ENCODE data around the gene HOXD8.

The HOXD8 gene

DNA sequence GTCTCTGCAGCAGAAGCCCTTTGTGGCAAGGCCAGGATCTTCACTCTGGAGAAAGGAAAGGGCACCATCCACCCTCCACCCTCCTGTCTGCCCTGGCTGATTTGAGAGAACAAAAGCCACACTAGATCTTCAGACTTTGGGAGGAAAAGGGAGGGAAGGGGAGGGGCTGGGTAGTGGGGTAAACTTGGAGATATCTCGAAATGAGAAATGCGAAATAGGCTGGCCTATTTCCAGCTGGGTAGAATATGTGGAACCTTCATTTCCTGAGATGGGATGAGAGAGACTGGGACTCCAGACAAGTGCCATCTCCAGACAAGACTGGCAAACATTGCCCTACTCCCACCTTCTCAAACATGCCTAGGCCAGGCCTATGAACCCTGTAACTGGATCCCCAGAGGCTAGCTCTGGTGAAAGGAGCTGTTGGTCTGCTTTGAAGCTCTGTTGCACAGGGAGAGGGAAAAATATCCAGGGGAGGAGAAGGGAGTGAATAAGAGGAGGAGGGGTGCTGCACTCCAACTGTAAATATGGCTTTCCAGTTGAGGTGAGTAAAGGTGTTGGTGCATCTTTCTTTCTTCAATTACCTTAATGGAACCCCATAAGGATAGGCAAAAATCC is 28.2 kb upstream of the HOXD8 start:
- TF ChIP-seq, protein P1, sequence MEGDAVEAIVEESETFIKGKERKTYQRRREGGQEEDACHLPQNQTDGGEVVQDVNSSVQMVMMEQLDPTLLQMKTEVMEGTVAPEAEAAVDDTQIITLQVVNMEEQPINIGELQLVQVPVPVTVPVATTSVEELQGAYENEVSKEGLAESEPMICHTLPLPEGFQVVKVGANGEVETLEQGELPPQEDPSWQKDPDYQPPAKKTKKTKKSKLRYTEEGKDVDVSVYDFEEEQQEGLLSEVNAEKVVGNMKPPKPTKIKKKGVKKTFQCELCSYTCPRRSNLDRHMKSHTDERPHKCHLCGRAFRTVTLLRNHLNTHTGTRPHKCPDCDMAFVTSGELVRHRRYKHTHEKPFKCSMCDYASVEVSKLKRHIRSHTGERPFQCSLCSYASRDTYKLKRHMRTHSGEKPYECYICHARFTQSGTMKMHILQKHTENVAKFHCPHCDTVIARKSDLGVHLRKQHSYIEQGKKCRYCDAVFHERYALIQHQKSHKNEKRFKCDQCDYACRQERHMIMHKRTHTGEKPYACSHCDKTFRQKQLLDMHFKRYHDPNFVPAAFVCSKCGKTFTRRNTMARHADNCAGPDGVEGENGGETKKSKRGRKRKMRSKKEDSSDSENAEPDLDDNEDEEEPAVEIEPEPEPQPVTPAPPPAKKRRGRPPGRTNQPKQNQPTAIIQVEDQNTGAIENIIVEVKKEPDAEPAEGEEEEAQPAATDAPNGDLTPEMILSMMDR (conservative IDR thresholded peaks at IDR 0.05; ENCODE audit: low read depth, low read length), result no peak
- no peak for DNase-seq (ENCODE audit: low read depth)
- no peak overlapping the region for H3K4me3 ChIP-seq (ENCODE audit: low read depth, low read length)

DNA sequence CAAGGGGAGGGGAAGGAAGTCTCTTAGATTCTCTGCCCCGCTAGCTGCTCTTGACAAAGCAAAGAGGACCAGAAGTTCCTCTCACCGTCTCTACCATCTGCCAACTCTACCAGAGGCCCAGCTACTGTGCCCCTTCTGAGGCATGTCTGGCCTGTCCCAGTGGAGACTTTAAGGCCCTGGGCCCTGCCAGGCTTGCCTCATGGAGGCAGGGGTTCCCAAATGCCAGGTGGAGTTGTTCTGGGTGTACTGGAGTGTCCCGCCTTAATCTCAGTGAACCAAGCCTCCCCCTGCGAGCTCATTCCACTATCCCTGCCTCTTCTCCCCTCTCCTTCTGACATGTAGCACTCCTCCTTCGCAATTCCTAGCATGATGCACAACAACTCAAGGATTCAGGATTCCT is 27.7 kb upstream of the HOXD8 start:
- DNase-seq (ENCODE audit: low read depth), result no peak
- no peak overlapping the region for H3K4me3 ChIP-seq (ENCODE audit: low read depth, low read length)
- TF ChIP-seq, protein P1 (conservative IDR thresholded peaks at IDR 0.05; ENCODE audit: low read depth, low read length), result no peak

DNA sequence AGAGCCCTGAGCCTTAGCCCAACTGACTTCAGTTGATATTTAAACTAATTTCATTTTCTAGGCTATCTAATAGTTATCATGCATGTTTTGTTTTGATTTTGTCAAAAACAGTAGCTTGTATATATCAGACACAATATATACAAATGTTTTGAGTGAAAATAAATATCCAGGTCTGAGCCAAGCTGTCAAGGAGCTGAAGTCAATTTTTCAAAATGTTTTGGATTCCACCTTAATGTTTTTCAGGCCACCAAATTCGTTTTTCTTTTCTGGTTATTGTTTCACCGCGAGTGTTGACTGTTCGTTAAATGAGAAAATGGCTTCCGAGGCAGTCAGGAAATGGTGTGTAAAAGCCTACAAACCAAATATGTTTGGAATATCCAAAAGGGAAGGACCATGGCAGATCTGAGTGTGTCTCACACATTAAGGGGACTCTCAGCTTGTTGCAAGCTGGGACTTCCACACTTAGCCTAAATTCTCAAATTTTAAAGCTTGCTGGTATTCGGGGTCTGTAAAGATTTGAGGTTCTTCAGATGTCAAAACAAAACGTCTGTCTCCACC is 27.1 kb upstream of the HOXD8 start:
- DNase-seq (ENCODE audit: low read depth), result no peak
- TF ChIP-seq, protein P1 (conservative IDR thresholded peaks at IDR 0.05; ENCODE audit: low read depth, low read length), result no peak

DNA sequence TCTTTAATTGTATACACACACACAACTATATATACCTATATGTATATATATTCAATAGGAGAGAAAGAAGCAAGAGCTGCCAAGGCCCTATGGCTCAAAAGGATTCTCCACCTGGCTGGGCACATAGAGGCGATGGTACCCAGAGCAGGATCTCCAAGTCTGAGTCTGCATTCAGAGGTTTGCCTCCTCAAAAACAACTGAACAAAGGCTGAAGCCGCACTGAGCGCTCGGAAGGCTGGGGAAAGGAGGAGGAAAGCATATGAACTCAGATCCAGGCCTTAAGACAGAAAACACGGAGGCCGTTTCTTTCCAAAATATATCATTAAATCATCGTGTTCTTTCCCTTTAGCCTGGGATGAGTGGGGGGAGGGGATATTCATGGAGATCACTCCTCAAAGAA is 26.3 kb upstream of the HOXD8 start:
- DNase-seq (ENCODE audit: low read depth), result no peak
- TF ChIP-seq, protein P1 (conservative IDR thresholded peaks at IDR 0.05; ENCODE audit: low read depth, low read length), result no peak
- no peak overlapping the region for H3K4me3 ChIP-seq (ENCODE audit: low read depth, low read length)

More for the DNA sequence above, 27.1 kb upstream of the HOXD8 start:
- H3K4me3 ChIP-seq (ENCODE audit: low read depth, low read length), result no peak overlapping the region

DNA sequence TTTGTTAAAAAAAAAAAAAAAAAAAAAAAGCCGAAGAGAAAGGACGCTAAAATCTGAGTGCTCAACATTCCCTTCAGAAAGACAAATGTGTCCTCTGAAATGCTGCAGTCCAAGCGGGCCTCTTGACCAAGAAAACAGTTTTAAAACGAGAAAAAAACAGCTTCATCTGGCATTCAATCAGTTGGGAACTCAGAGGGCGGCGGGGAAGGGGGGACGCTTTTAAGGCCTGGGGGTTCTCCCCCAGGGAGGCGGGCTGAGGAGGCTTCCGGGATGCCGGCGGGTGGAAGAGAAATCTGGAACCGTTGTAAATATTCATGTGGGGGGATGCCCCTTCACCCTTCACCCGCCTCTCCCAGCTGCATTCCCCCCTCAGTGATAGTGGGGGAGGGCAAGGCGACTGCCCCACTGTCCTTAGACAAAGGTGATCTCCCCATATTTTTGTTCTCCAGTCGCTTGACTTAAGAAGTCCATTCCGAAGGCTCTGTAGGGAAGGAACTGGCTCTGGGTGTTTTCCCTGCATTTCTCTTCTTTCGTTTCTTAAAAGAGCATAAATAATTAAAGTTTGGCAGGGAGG is 25.7 kb upstream of the HOXD8 start:
- DNase-seq (ENCODE audit: low read depth), result no peak
- TF ChIP-seq, protein P1 (conservative IDR thresholded peaks at IDR 0.05; ENCODE audit: low read depth, low read length), result no peak
- H3K4me3 ChIP-seq (ENCODE audit: low read depth, low read length), result no peak overlapping the region

DNA sequence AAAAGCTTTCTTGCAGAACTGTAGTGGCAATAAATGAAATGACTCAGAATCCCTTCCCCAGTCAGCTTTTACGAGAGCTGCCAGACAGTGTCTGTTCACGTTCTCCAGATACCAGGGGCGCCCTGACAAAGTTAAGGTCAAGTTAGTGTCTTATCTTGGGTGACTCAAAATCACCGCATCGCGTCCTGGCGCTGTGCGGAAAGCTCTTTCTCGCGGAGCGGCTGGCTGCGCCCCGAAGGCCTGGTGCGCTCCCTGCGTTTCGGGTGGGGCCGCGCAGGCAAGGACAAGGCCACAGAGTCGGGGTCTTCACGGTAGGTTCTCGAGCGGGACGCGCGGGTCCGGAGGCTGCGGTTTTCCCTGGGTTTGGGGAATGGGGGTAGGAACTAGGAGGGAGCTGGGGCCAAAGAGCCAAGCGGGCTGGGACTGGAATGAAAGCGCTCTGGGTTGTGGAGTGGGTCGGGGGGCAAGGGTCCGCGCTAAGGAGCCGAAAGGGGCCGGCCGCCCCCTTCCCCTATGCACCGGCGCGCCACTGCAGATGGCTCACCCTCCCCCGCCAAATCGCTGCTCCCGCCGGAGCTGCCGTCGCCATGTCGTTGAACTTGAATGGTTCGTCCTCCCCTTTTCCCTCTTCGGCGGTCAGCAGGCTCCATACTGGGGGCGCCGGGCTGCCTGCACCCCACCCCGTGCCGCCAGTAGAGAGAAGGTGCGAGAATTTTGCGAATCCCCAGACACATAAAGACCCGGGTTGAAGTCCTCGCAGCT is 25.0 kb upstream of the HOXD8 start:
- TF ChIP-seq, protein P1 (conservative IDR thresholded peaks at IDR 0.05; ENCODE audit: low read depth, low read length), result no peak
- no peak overlapping the region for H3K4me3 ChIP-seq (ENCODE audit: low read depth, low read length)
- no peak for DNase-seq (ENCODE audit: low read depth)

Data from choroid plexus epithelial cell (primary cell).